ENCODE measurements around the gene TRIP12.

DNA sequence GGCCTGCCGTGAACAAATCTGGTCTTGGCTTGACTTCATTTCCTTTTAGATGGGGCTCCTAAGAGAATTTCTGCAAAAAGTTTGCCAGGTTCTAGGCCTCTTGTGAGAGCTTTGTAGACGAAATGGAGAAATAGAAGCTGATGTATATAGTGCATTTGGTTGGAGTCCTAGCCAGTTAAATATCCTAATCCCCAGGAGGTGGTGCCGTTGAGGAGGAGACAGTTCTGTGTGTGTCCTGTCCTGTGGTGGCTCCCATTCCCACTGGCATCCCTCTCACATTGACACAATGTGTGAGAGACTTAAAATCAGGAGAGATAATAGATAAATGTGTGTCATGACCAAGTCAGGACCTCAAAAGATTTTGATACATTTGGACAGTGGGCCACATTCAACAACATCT is 172.9 kb downstream of the TRIP12 start:
- TF ChIP-seq, protein P1, sequence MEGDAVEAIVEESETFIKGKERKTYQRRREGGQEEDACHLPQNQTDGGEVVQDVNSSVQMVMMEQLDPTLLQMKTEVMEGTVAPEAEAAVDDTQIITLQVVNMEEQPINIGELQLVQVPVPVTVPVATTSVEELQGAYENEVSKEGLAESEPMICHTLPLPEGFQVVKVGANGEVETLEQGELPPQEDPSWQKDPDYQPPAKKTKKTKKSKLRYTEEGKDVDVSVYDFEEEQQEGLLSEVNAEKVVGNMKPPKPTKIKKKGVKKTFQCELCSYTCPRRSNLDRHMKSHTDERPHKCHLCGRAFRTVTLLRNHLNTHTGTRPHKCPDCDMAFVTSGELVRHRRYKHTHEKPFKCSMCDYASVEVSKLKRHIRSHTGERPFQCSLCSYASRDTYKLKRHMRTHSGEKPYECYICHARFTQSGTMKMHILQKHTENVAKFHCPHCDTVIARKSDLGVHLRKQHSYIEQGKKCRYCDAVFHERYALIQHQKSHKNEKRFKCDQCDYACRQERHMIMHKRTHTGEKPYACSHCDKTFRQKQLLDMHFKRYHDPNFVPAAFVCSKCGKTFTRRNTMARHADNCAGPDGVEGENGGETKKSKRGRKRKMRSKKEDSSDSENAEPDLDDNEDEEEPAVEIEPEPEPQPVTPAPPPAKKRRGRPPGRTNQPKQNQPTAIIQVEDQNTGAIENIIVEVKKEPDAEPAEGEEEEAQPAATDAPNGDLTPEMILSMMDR (IDR thresholded peaks at IDR 0.05), result no peak
- no peak for TF ChIP-seq POLR2A (IDR thresholded peaks at IDR 0.05)

Measured in Peyer's patch (tissue), 4 donors.